Neuronal stem cell (in vitro differentiated cells): ENCODE results near the gene GSX1.

Experiments
- DNase-seq: peaks from one replicate; pipeline ENCODE4 v3.0.0-alpha.2; 2013; ENCODE audit warnings: low spot score
- H2AFZ ChIP-seq: one replicate; pipeline ENCODE4 v1.6.1; 2013; ENCODE audit warnings: mild to moderate bottlenecking, low read length, inconsistent platforms
- H2AK5ac ChIP-seq: 2 replicates; pipeline ENCODE4 v1.6.1; 2013; ENCODE audit warnings: low read depth, mild to moderate bottlenecking, inconsistent platforms, low read length, moderate library complexity, mixed read lengths
- H2BK120ac ChIP-seq: 2 replicates; pipeline ENCODE4 v1.6.1; 2013; ENCODE audit warnings: low read depth, mild to moderate bottlenecking, inconsistent platforms, low read length, moderate library complexity, mixed read lengths
- H2BK12ac ChIP-seq: one replicate; pipeline ENCODE4 v1.6.1; 2013; ENCODE audit warnings: low read length, inconsistent platforms
- H2BK15ac ChIP-seq: 2 replicates; pipeline ENCODE4 v1.6.1; 2013; ENCODE audit warnings: mild to moderate bottlenecking, low read length, inconsistent platforms, mixed read lengths
- H2BK5ac ChIP-seq: one replicate; pipeline ENCODE4 v1.6.1; 2013; ENCODE audit warnings: inconsistent platforms, mild to moderate bottlenecking, low read length, moderate library complexity
- H3K14ac ChIP-seq: one replicate; pipeline ENCODE4 v1.6.1; 2013; ENCODE audit warnings: low read length, inconsistent platforms
- H3K18ac ChIP-seq: 2 replicates; pipeline ENCODE4 v1.6.1; 2013; ENCODE audit warnings: low read length, inconsistent platforms
- H3K23ac ChIP-seq: 2 replicates; pipeline ENCODE4 v1.6.1; 2013; ENCODE audit warnings: low read depth, mild to moderate bottlenecking, mixed read lengths, low read length, inconsistent platforms; ENCODE audit not compliant: poor library complexity
- H3K27ac ChIP-seq: replicated peaks from 3 replicates; pipeline ENCODE4 v1.5.1; 2013; ENCODE audit warnings: low read length, inconsistent platforms
- H3K27me3 ChIP-seq, 3 experiments: 2 replicates each; pipeline ENCODE4 v1.6.1; 2013; ENCODE audit warnings: low read length in 3 of 3, mild to moderate bottlenecking in 2 of 3, inconsistent platforms in 1 of 3, low read depth in 1 of 3, mixed read lengths in 1 of 3, moderate library complexity in 1 of 3; ENCODE audit not compliant: control insufficient read depth in 3 of 3, insufficient read depth in 3 of 3
- H3K36me3 ChIP-seq, 2 donors: replicated peaks in 1 of 2; 2 replicates each; pipeline ENCODE4 v1.6.1; 2013; ENCODE audit warnings: low read length in 2 of 2; ENCODE audit not compliant: control insufficient read depth in 2 of 2, insufficient read depth in 2 of 2
- H3K4ac ChIP-seq: 2 replicates; pipeline ENCODE4 v1.6.1; 2013; ENCODE audit warnings: inconsistent platforms, mild to moderate bottlenecking, low read length, moderate library complexity
- H3K4me1 ChIP-seq, 2 donors: 1 replicate in 1 of 2; 2 replicates in 1 of 2; pipeline ENCODE4 v1.6.1; 2013; ENCODE audit warnings: low read length in 2 of 2, low read depth in 1 of 2; ENCODE audit not compliant: control insufficient read depth in 2 of 2, insufficient read depth in 1 of 2
- H3K4me2 ChIP-seq: one replicate; pipeline ENCODE4 v1.6.1; 2013; ENCODE audit warnings: mild to moderate bottlenecking, low read length, inconsistent platforms; ENCODE audit not compliant: insufficient read depth, poor library complexity, severe bottlenecking
- H3K4me3 ChIP-seq, 2 donors: 2 replicates each; pipeline ENCODE4 v1.5.1; 2013; ENCODE audit warnings: low read length in 2 of 2, mild to moderate bottlenecking in 2 of 2, inconsistent platforms in 1 of 2, moderate library complexity in 1 of 2
- H3K79me1 ChIP-seq: one replicate; pipeline ENCODE4 v1.6.1; 2013; ENCODE audit warnings: low read depth, mild to moderate bottlenecking, inconsistent platforms, low read length, moderate library complexity
- H3K9ac ChIP-seq: one replicate; pipeline ENCODE4 v1.6.1; 2013; ENCODE audit warnings: mild to moderate bottlenecking, low read depth, low read length, inconsistent platforms; ENCODE audit not compliant: poor library complexity
- H3K9me3 ChIP-seq, 2 donors: replicated peaks in 1 of 2; 2 replicates each; pipeline versions ENCODE3 to v1.6.1; 2013; ENCODE audit warnings: low read length in 2 of 2, mild to moderate bottlenecking in 2 of 2, inconsistent platforms in 1 of 2, low read depth in 1 of 2, mixed read lengths in 1 of 2, moderate library complexity in 1 of 2; ENCODE audit not compliant: control insufficient read depth in 2 of 2, insufficient read depth in 1 of 2
- H4K8ac ChIP-seq: one replicate; pipeline ENCODE4 v1.6.1; 2013; ENCODE audit warnings: low read depth, mild to moderate bottlenecking, inconsistent platforms, low read length, moderate library complexity
- H4K91ac ChIP-seq: one replicate; pipeline ENCODE4 v1.6.1; 2013; ENCODE audit warnings: low read length, low read depth, mild to moderate bottlenecking, inconsistent platforms; ENCODE audit not compliant: poor library complexity
- WGBS, 2 donors: extraction: QIAGEN DNeasy Blood & Tissue Kit; methylation state at CpG; one replicate each; pipeline ENCODE4 v1.1.7; 2013; ENCODE audit warnings: missing lambda C conversion rate in 2 of 2, mixed read lengths in 1 of 2; ENCODE audit not compliant: insufficient read length in 2 of 2, insufficient replicate concordance in 1 of 2; ENCODE audit errors: extremely low coverage in 2 of 2; 5-methylcytosine and 5-hydroxymethylcytosine counted together

Gene GSX1

GRCh38 chr13:27783111-27783510 is 9.2 kb upstream of the GSX1 start:
- Histone ChIP-seq H3K27me3 (peaks cover 0 to 17% (median 3%) of the 10 kb centered on the region in 3 experiments), H3K36me3 (no peaks in the 10 kb centered on the region), H3K4me3 (no peak overlapping the region), H2BK120ac (no peak overlapping the region), H2AFZ (peak overlapping the region; percentile 19), H3K23ac (no peak overlapping the region), H3K14ac (no peak overlapping the region), H3K9ac (no peak overlapping the region), H2BK15ac (no peak overlapping the region), H3K4ac (no peak overlapping the region), H2BK5ac (no peak overlapping the region), H3K79me1 (no peaks in the 10 kb centered on the region), H4K91ac (no peak overlapping the region), H2AK5ac (no peak overlapping the region), H3K27ac (no peak overlapping the region), H2BK12ac (no peak overlapping the region), H3K4me2 (no peak overlapping the region), H3K9me3 (no peaks in the 10 kb centered on the region), H3K4me1 (peaks cover 0 to 2% of the 10 kb centered on the region in 2 donors), H4K8ac (no peak overlapping the region), H3K18ac (no peak overlapping the region)
- no peak for DNase-seq
- whole genome bisulfite sequencing, 2 donors = no CpG with 5 or more reads among the region's 4 CpGs

GRCh38 chr13:27788271-27788670 is 4.0 kb upstream of the GSX1 start:
- no peak overlapping the region for H2BK120ac ChIP-seq
- H3K4me2 ChIP-seq = no peak overlapping the region
- no peaks in the 10 kb centered on the region for H3K79me1 ChIP-seq
- H4K8ac ChIP-seq = no peak overlapping the region
- no peak overlapping the region for H3K4me3 ChIP-seq
- no peak overlapping the region for H2BK15ac ChIP-seq
- H3K27ac ChIP-seq = no peak overlapping the region
- H2BK12ac ChIP-seq = no peak overlapping the region
- H3K9me3 ChIP-seq = peaks cover 0 to 2% of the 10 kb centered on the region in 2 donors
- no peak overlapping the region for H3K9ac ChIP-seq
- H3K4ac ChIP-seq = no peak overlapping the region
- H3K4me1 ChIP-seq = peaks cover 3 to 16% of the 10 kb centered on the region in 2 donors
- no peak overlapping the region for H2AFZ ChIP-seq
- H3K18ac ChIP-seq = no peak overlapping the region
- peaks cover 35 to 65% (median 53%) of the 10 kb centered on the region in 3 experiments for H3K27me3 ChIP-seq
- no peak overlapping the region for H3K23ac ChIP-seq
- no peak overlapping the region for H4K91ac ChIP-seq
- no peak overlapping the region for H2AK5ac ChIP-seq
- no peaks in the 10 kb centered on the region for H3K36me3 ChIP-seq
- WGBS, 2 donors = no CpG with 5 or more reads among the region's 1 CpG
- no peak for DNase-seq
- no peak overlapping the region for H2BK5ac ChIP-seq
- no peak overlapping the region for H3K14ac ChIP-seq

GRCh38 chr13:27789153-27789494 is 3.2 kb upstream of the GSX1 start:
- Histone ChIP-seq H3K4me2 (no peak overlapping the region), H3K18ac (no peak overlapping the region), H3K36me3 (no peaks in the 10 kb centered on the region), H3K27me3 (peaks cover 43 to 74% (median 62%) of the 10 kb centered on the region in 3 experiments), H4K91ac (no peak overlapping the region), H3K4ac (no peak overlapping the region), H4K8ac (no peak overlapping the region), H2AK5ac (no peak overlapping the region), H2BK12ac (no peak overlapping the region), H3K9me3 (peaks cover 0 to 2% of the 10 kb centered on the region in 2 donors), H3K79me1 (no peaks in the 10 kb centered on the region), H2BK15ac (no peak overlapping the region), H3K27ac (no peak overlapping the region), H2BK5ac (no peak overlapping the region), H3K4me3 (peak overlapping the region in 1 of 2 donors; percentile 3), H3K4me1 (peaks cover 3 to 16% of the 10 kb centered on the region in 2 donors), H2BK120ac (no peak overlapping the region), H3K23ac (no peak overlapping the region), H3K14ac (no peak overlapping the region), H3K9ac (no peak overlapping the region), H2AFZ (peak overlapping the region; percentile 84)
- DNase-seq = no peak
- WGBS, 2 donors = no CpG with 5 or more reads among the region's 6 CpGs

- peak overlapping the region; percentile 51 for H3K18ac ChIP-seq
- peak overlapping the region; percentile 44 for H3K4me2 ChIP-seq
- H3K14ac ChIP-seq = no peak overlapping the region
- peaks cover 47 to 80% (median 67%) of the 10 kb centered on the region in 3 experiments for H3K27me3 ChIP-seq
- H3K4me3 ChIP-seq = peak overlapping the region in 1 of 2 donors; percentile 32
- no peak overlapping the region for H2BK120ac ChIP-seq
- H2AFZ ChIP-seq = peak overlapping the region; percentile 84
- peak overlapping the region; percentile 3 for H3K9ac ChIP-seq
- H3K27ac ChIP-seq = no peak overlapping the region
- DNase-seq = no peak
- H3K4ac ChIP-seq = no peak overlapping the region
- no peaks in the 10 kb centered on the region for H3K79me1 ChIP-seq
- no peak overlapping the region for H2BK15ac ChIP-seq
- WGBS, 2 donors = no CpG with 5 or more reads among the region's 55 CpGs
- H2BK5ac ChIP-seq = no peak overlapping the region
- H4K8ac ChIP-seq = no peak overlapping the region
- H3K9me3 ChIP-seq = peaks cover 0 to 2% of the 10 kb centered on the region in 2 donors
- H4K91ac ChIP-seq = no peak overlapping the region
- H3K4me1 ChIP-seq = peaks cover 3 to 16% of the 10 kb centered on the region in 2 donors
- H2BK12ac ChIP-seq = no peak overlapping the region
- H2AK5ac ChIP-seq = no peak overlapping the region
- H3K36me3 ChIP-seq = no peaks in the 10 kb centered on the region
- H3K23ac ChIP-seq = no peak overlapping the region
Observed at GRCh38 chr13:27789495-27790303, 2.6 kb upstream of the GSX1 start.
